Purkinje cell (primary cell): ENCODE results near the gene POU5F2. TPM values are rescaled to one million over a fixed set of nuclear protein-coding genes. Genes with fewer than 3 reads are reported as not detected.

Experiments used
- polyA plus RNA-seq: library from polyadenylated mRNA; unstranded; fragments of >200 nt; fragmentation: Nextera tagmentation; gene quantifications from 2 replicates; pipeline ENCODE4 v1.2.1, GENCODE V29; 2014

The POU5F2 gene, protein sequence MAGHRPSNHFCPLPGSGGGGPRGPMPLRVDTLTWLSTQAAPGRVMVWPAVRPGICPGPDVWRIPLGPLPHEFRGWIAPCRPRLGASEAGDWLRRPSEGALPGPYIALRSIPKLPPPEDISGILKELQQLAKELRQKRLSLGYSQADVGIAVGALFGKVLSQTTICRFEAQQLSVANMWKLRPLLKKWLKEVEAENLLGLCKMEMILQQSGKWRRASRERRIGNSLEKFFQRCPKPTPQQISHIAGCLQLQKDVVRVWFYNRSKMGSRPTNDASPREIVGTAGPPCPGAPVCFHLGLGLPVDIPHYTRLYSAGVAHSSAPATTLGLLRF
- polyA plus RNA-seq: 0.14 and 0.31 TPM in 2 replicates

DNA sequence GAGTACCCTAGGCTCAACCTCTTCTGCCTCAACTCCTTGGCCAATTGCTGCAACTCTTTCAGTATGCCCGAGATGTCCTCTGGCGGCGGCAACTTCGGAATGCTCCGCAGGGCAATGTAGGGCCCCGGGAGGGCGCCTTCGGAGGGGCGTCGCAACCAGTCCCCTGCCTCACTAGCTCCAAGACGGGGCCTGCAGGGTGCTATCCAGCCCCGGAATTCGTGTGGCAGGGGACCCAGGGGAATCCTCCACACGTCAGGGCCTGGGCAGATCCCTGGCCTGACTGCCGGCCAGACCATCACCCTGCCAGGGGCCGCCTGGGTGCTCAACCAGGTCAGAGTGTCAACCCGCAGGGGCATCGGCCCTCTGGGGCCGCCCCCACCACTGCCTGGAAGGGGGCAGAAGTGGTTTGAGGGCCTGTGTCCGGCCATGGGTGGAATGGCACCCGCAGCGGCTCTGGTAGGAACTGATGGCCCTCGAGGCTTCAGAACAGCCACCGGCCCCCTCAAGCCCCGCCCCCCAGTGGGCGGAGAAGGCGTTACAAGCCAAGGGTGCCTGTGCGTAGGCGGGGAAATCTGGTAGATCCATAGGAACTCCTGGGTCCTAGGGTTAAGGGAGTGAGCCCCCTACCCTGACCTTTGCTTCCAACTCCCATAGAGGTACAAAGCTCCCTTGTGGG is at the start of gene POU5F2:
Gene POU5F2, minus strand, starts transcription at position 465 of the 676 bp plus-strand sequence. Its CDS starts 37 bp downstream, at position 428.

Other genes starting within 250 kb of the POU5F2 start
- gene NR2F1-AS1, start 160.4 kb downstream of the POU5F2 start, polyA plus RNA-seq: 55.7 and 74.7 TPM in 2 replicates
- 7.7 and 7.9 TPM in 2 replicates for gene NR2F1, start 158.4 kb downstream of the POU5F2 start, polyA plus RNA-seq